ENCODE measurements around the gene DST.

DST gene

GRCh38 chr6:56541030-56541600 is 101.6 kb downstream of the DST start:
- no peaks in the 10 kb centered on the region for H3K9me3 ChIP-seq (ENCODE audit: control insufficient read depth, low read length)
- H3K4me1 ChIP-seq (ENCODE audit: control insufficient read depth, insufficient read depth, low read length, poor library complexity, severe bottlenecking), result peaks cover 5% of the 10 kb centered on the region
- H3K36me3 ChIP-seq (ENCODE audit: control insufficient read depth, insufficient read depth, low read length), result no peaks in the 10 kb centered on the region
- H3K4me3 ChIP-seq (ENCODE audit: insufficient read depth, low read depth, low read length, poor library complexity, severe bottlenecking), result no peak overlapping the region
- DNase-seq, result no peak
- no peaks in the 10 kb centered on the region for H3K27me3 ChIP-seq (replicated peaks; ENCODE audit: control insufficient read depth, insufficient read depth, low read length, poor library complexity, severe bottlenecking)
- no peak overlapping the region for H3K27ac ChIP-seq (ENCODE audit: insufficient read depth, low read length, poor library complexity, severe bottlenecking)

GRCh38 chr6:56540232-56541029 is 102.3 kb downstream of the DST start:
- H3K36me3 ChIP-seq (ENCODE audit: control insufficient read depth, insufficient read depth, low read length), result no peaks in the 10 kb centered on the region
- H3K4me1 ChIP-seq (ENCODE audit: control insufficient read depth, insufficient read depth, low read length, poor library complexity, severe bottlenecking), result peaks cover 5% of the 10 kb centered on the region
- H3K27ac ChIP-seq (ENCODE audit: insufficient read depth, low read length, poor library complexity, severe bottlenecking), result no peak overlapping the region
- H3K27me3 ChIP-seq (replicated peaks; ENCODE audit: control insufficient read depth, insufficient read depth, low read length, poor library complexity, severe bottlenecking), result no peaks in the 10 kb centered on the region
- no peak for DNase-seq
- H3K9me3 ChIP-seq (ENCODE audit: control insufficient read depth, low read length), result no peaks in the 10 kb centered on the region
- no peak overlapping the region for H3K4me3 ChIP-seq (ENCODE audit: insufficient read depth, low read depth, low read length, poor library complexity, severe bottlenecking)

GRCh38 chr6:56539527-56540105 is 103.1 kb downstream of the DST start:
- Histone ChIP-seq H3K4me3 (ENCODE audit: insufficient read depth, low read depth, low read length, poor library complexity, severe bottlenecking) (no peak overlapping the region), H3K4me1 (ENCODE audit: control insufficient read depth, insufficient read depth, low read length, poor library complexity, severe bottlenecking) (peaks cover 5% of the 10 kb centered on the region), H3K36me3 (ENCODE audit: control insufficient read depth, insufficient read depth, low read length) (no peaks in the 10 kb centered on the region), H3K27ac (ENCODE audit: insufficient read depth, low read length, poor library complexity, severe bottlenecking) (no peak overlapping the region), H3K27me3 (replicated peaks; ENCODE audit: control insufficient read depth, insufficient read depth, low read length, poor library complexity, severe bottlenecking) (no peaks in the 10 kb centered on the region), H3K9me3 (ENCODE audit: control insufficient read depth, low read length) (no peaks in the 10 kb centered on the region)
- DNase-seq, result no peak

- H3K4me1 ChIP-seq (ENCODE audit: control insufficient read depth, insufficient read depth, low read length, poor library complexity, severe bottlenecking), result peaks cover 5% of the 10 kb centered on the region
- no peaks in the 10 kb centered on the region for H3K9me3 ChIP-seq (ENCODE audit: control insufficient read depth, low read length)
- H3K27me3 ChIP-seq (replicated peaks; ENCODE audit: control insufficient read depth, insufficient read depth, low read length, poor library complexity, severe bottlenecking), result no peaks in the 10 kb centered on the region
- H3K36me3 ChIP-seq (ENCODE audit: control insufficient read depth, insufficient read depth, low read length), result no peaks in the 10 kb centered on the region
- no peak overlapping the region for H3K27ac ChIP-seq (ENCODE audit: insufficient read depth, low read length, poor library complexity, severe bottlenecking)
- H3K4me3 ChIP-seq (ENCODE audit: insufficient read depth, low read depth, low read length, poor library complexity, severe bottlenecking), result no peak overlapping the region
- no peak for DNase-seq
Observed at GRCh38 chr6:56538851-56539250, 103.8 kb downstream of the DST start.

GRCh38 chr6:56537223-56537770 is 105.4 kb downstream of the DST start:
- Histone ChIP-seq H3K36me3 (ENCODE audit: control insufficient read depth, insufficient read depth, low read length) (no peaks in the 10 kb centered on the region), H3K4me1 (ENCODE audit: control insufficient read depth, insufficient read depth, low read length, poor library complexity, severe bottlenecking) (peaks cover 3% of the 10 kb centered on the region), H3K27ac (ENCODE audit: insufficient read depth, low read length, poor library complexity, severe bottlenecking) (no peak overlapping the region), H3K27me3 (replicated peaks; ENCODE audit: control insufficient read depth, insufficient read depth, low read length, poor library complexity, severe bottlenecking) (no peaks in the 10 kb centered on the region), H3K4me3 (ENCODE audit: insufficient read depth, low read depth, low read length, poor library complexity, severe bottlenecking) (no peak overlapping the region), H3K9me3 (ENCODE audit: control insufficient read depth, low read length) (no peaks in the 10 kb centered on the region)
- no peak for DNase-seq

- H3K27ac ChIP-seq (ENCODE audit: insufficient read depth, low read length, poor library complexity, severe bottlenecking), result no peak overlapping the region
- H3K4me1 ChIP-seq (ENCODE audit: control insufficient read depth, insufficient read depth, low read length, poor library complexity, severe bottlenecking), result no peaks in the 10 kb centered on the region
Observed at GRCh38 chr6:56536536-56536935, 106.2 kb downstream of the DST start.

GRCh38 chr6:56535626-56536025 is 107.1 kb downstream of the DST start:
- no peaks in the 10 kb centered on the region for H3K27me3 ChIP-seq (replicated peaks; ENCODE audit: control insufficient read depth, insufficient read depth, low read length, poor library complexity, severe bottlenecking)
- H3K4me1 ChIP-seq (ENCODE audit: control insufficient read depth, insufficient read depth, low read length, poor library complexity, severe bottlenecking), result no peaks in the 10 kb centered on the region
- H3K36me3 ChIP-seq (ENCODE audit: control insufficient read depth, insufficient read depth, low read length), result no peaks in the 10 kb centered on the region
- no peak overlapping the region for H3K27ac ChIP-seq (ENCODE audit: insufficient read depth, low read length, poor library complexity, severe bottlenecking)
- no peaks in the 10 kb centered on the region for H3K9me3 ChIP-seq (ENCODE audit: control insufficient read depth, low read length)
- no peak for DNase-seq
- no peak overlapping the region for H3K4me3 ChIP-seq (ENCODE audit: insufficient read depth, low read depth, low read length, poor library complexity, severe bottlenecking)

More at GRCh38 chr6:56536536-56536935, 106.2 kb downstream of the DST start:
- no peaks in the 10 kb centered on the region for H3K27me3 ChIP-seq (replicated peaks; ENCODE audit: control insufficient read depth, insufficient read depth, low read length, poor library complexity, severe bottlenecking)
- no peaks in the 10 kb centered on the region for H3K36me3 ChIP-seq (ENCODE audit: control insufficient read depth, insufficient read depth, low read length)
- H3K4me3 ChIP-seq (ENCODE audit: insufficient read depth, low read depth, low read length, poor library complexity, severe bottlenecking), result no peak overlapping the region
- no peak for DNase-seq
- H3K9me3 ChIP-seq (ENCODE audit: control insufficient read depth, low read length), result no peaks in the 10 kb centered on the region

GRCh38 chr6:56534680-56535419 is 107.8 kb downstream of the DST start:
- DNase-seq, result no peak
- H3K4me3 ChIP-seq (ENCODE audit: insufficient read depth, low read depth, low read length, poor library complexity, severe bottlenecking), result no peak overlapping the region
- H3K9me3 ChIP-seq (ENCODE audit: control insufficient read depth, low read length), result no peaks in the 10 kb centered on the region
- no peak overlapping the region for H3K27ac ChIP-seq (ENCODE audit: insufficient read depth, low read length, poor library complexity, severe bottlenecking)
- no peaks in the 10 kb centered on the region for H3K27me3 ChIP-seq (replicated peaks; ENCODE audit: control insufficient read depth, insufficient read depth, low read length, poor library complexity, severe bottlenecking)
- no peaks in the 10 kb centered on the region for H3K4me1 ChIP-seq (ENCODE audit: control insufficient read depth, insufficient read depth, low read length, poor library complexity, severe bottlenecking)
- no peaks in the 10 kb centered on the region for H3K36me3 ChIP-seq (ENCODE audit: control insufficient read depth, insufficient read depth, low read length)

- H3K27ac ChIP-seq (ENCODE audit: insufficient read depth, low read length, poor library complexity, severe bottlenecking), result no peak overlapping the region
- H3K27me3 ChIP-seq (replicated peaks; ENCODE audit: control insufficient read depth, insufficient read depth, low read length, poor library complexity, severe bottlenecking), result no peaks in the 10 kb centered on the region
- H3K9me3 ChIP-seq (ENCODE audit: control insufficient read depth, low read length), result no peaks in the 10 kb centered on the region
- no peak overlapping the region for H3K4me3 ChIP-seq (ENCODE audit: insufficient read depth, low read depth, low read length, poor library complexity, severe bottlenecking)
- no peak for DNase-seq
- H3K4me1 ChIP-seq (ENCODE audit: control insufficient read depth, insufficient read depth, low read length, poor library complexity, severe bottlenecking), result no peaks in the 10 kb centered on the region
- no peaks in the 10 kb centered on the region for H3K36me3 ChIP-seq (ENCODE audit: control insufficient read depth, insufficient read depth, low read length)
Observed at GRCh38 chr6:56532766-56533551, 109.7 kb downstream of the DST start.

Data from effector memory CD4-positive, alpha-beta T cell (primary cell).